NCI-H524 (cell line): Measurements from ENCODE around the gene MUS81.
"Not testable (repeated sequence)": the region's sequence is repeated elsewhere in the genome, so short reads cannot be mapped to it uniquely, and the experiment has no call there.

Source experiments
- DNase-seq, 2 experiments: peaks; one replicate each; lab custom pipeline; 2025; lab: John Stamatoyannopoulos, UW

MUS81 gene

GRCh38 chr11:65848693-65849092 lies 11.5 kb upstream of the MUS81 start:
- DNase-seq = not testable (repeated sequence)

DNA sequence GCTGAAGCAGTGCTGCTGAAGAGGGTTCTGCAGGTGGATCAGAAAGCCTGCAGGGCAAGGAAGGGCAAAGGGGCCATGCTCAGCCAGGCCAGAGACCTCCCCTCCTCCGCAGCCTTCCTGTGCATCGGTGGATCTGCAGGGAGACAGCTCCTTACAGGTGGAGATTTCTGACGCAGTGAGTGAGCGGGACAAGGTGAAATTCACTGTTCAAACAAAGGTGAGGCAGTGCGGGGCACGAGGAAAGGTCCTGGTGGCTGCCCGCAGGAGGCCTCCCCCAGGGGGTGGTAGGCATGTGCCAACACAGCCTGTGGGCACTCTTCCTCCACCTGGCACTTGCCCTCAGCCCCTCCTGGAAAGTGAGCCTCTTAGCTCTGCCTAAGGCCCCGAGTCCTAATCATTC lies 10.9 kb upstream of the MUS81 start:
- DNase-seq = no peak

DNA sequence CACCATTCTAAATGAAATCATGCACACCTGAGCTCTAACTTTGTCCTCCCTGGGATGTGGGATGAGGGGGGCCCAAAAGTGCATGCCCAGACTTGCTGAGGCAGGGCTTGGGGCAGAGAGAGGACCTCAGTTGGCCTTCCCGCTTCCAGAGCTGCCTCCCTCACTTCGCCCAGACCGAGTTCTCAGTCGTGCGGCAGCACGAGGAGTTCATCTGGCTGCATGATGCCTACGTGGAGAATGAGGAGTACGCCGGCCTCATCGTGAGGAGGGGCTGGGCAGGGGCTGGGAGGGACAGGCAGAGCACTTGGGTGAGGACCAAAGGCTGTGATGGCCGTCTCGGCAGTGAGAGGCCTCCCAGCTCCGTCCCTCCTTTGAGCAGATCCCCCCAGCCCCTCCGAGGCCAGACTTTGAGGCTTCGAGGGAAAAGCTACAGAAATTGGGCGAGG lies 10.4 kb upstream of the MUS81 start:
- no peak for DNase-seq

GRCh38 chr11:65850217-65851082 lies 9.8 kb upstream of the MUS81 start:
- no peak for DNase-seq

DNA sequence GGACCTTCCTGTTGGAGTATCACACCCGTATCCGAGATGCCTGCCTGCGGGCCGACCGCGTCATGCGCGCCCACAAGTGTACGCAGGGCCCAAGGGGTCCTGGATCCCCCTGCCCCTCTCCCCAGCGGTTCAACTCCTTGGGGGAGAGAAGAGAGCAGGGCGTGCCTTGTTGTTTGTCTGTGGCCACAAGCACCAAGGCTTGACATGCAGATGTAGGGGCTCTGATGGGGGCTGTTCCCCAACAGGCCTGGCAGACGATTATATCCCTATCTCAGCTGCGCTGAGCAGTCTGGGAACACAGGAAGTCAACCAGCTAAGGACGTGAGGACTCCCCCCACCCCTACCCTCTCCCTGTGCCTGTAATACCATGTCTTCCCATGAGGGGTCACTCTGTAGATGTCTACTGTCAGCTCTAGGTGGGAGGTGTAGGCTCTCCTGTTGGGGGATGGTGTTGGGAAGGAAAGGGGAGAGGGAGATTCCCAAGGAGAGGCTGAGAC lies 9.1 kb upstream of the MUS81 start:
- DNase-seq = no peak

DNA sequence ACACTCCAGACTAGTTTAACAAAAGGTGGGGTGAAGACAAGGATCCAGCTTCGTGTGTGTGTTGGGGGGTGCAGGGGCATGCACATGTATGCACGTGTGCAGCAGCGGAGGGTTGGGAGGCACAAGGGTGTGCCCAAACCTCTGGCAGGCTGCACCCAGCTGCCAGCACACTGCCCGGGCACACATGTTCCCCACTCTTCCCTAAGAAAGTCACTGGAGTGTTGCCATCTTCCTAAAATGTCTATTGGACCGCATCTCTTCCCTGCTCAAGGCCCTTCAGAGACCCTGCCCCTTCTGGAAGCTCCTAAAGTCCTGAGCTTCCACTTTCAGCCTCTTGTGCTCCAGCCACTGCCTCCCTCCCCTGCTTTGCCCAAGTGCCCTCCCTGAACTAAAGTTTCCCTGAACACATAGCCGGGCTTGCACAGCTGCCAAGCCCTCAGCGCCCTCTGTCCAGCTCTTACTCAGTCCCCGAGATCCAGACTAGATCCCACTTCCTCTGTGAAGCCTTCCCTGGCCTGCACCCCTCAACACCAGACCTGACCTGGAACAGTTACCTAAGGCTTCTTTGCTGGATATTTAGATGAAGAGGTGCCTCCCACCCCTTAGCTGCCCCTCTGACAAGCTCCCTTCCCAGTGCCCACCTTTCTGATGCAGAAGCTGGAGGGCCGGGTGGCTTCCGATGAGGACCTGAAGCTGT lies 8.3 kb upstream of the MUS81 start:
- no peak for DNase-seq

DNA sequence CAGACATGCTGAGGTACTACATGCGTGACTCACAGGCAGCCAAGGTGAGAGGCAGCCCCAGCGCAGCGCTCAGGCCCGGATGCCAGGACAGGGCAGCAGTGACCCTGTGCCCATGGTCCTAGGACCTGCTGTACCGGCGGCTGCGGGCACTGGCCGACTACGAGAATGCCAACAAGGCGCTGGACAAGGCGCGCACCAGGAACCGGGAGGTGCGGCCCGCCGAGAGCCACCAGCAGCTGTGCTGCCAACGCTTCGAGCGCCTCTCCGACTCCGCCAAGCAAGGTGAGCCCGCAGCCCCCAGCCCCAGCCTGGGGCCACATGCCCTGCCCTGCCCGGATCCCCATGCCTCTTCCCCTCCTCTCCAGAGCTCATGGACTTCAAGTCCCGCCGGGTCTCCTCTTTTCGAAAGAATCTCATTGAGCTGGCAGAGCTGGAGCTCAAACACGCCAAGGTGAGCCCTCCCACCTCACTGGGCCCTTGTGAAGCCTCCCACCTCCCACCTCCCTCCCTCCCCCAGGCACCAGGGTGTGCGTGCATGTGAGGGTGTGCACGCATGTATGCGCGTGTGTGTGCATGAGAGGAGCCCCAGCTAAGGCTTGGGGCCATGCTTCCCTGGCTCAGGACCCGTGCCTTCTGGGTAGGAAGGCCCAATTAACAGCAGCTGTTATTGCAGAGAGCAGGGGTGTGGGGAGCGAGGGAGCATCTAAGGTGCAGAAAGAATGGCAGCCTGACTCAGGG lies 7.6 kb upstream of the MUS81 start:
- DNase-seq = no peak

DNA sequence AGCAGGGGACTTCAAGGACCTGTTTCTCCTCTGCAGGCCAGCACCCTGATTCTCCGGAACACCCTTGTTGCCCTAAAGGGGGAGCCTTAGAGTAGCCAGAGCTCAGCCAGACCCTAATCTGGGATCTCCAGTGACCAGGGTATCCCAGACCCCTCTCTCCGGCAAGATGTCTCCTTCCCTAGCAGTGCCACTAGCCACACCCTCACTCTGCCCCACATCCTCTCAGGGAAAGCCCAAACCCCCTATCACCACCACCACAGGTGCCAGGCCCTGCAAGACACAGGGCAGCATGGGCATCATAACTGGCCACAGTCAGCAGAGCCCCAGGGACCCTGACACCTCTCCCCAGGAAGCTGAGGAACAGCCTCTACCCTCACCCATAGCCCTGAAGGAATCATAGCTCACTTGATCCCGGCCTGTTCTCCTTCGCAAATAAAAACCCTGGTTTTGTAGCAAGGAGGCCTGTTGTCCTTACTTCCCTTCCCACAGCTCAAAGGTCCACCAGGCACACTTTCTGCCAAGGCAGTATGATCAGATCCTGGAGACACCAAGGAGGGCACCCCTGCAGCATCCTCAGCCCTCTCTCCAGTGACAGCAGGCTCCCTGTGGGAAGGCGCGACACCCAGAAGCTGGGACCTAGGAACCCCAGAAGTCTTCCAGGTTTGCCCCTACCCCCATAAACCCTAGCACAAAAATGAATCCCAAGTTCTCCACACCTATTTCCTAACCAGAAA lies 6.8 kb upstream of the MUS81 start:
- no peak for DNase-seq

- no peak for DNase-seq
Measured at GRCh38 chr11:65854161-65854592, 6.1 kb upstream of the MUS81 start.

GRCh38 chr11:65854852-65855837 lies 5.1 kb upstream of the MUS81 start:
- no peak for DNase-seq

DNA sequence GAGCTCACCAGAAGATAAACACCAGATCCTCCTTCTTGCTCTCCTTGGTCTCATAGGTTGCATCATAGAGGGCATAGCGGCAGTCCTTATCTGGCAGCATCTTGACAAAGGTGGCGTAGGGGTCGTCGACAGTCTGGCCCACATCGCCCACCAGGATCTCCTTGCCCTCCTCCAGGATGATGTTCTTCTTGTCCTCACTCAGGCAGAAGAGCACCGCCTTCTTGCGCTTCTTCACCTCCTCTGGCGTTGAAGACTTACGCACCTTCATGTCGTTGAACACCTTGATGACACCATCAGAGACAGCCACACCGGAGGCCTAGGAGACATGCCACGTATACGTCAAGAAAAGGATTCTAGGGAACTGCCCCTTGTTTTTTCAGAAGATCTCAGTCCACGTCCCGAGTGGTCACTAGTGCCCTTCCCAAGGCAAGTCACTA lies 4.3 kb upstream of the MUS81 start:
- no peak for DNase-seq

- peak; percentile 52 for DNase-seq
Measured at GRCh38 chr11:65856689-65857499, 3.3 kb upstream of the MUS81 start.

DNA sequence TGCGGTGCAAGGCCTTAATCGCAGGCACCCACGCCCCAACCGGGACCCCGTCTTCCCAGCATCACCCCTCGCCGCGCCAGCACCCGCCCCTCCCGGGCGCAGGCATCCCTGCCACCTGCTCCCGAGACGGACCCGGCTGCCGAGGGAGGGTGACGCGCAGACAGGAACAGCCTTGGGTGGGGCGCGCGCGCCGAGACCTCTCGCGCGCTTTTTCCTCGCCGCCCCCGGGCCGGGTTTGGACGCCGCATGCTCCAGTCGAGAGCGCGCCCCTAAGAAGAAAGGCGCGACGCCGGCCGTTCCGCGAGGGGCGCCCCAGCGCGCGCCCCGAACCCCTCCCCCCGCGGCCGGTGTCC lies 2.8 kb upstream of the MUS81 start:
- DNase-seq = no peak

GRCh38 chr11:65857853-65858680 lies 2.2 kb upstream of the MUS81 start, which contains the start of gene CFL1:
Gene CFL1, minus strand, starts transcription at chr11:65858180. Its CDS starts 81 bp downstream, at chr11:65858099.
- peak; percentile 82 to 96 for DNase-seq

GRCh38 chr11:65858681-65859087 lies 1.5 kb upstream of the MUS81 start:
- no peak for DNase-seq

DNA sequence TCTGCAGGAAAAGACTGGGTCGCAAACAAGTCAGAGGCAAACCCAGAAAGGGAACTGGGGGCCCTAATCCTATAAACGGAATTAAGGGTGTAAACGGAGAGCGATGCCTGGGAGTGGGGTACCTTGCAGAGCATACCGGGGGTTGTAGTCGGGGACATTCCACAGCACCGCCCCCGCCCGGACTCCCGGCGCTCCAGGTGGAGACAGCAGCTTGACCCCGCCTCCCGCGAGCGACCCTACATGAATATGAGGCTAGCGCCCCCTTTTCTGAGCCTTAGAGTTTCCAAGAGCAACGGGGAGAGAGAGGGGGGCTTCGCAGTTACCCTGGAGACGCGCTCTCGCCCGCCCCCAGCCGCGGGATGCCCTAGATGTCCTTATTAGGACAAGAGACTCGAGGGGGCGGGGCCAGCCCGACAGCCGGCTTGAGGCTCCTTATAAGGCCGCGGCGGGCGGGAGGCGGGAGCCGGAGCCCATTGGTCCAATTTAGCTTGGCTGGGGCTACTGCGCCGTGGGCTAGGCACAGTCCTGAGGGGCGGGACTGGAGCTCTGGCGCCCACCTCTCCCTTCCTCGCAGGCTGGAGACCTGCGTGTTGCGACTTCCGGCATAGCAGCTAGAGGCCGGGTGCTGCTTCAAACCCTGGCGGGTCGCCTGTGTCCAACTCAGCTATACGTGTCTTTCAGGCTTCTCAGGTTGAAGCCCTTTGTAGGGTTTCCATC lies 980 bp upstream of the MUS81 start:
- DNase-seq = peak; percentile 98

DNA sequence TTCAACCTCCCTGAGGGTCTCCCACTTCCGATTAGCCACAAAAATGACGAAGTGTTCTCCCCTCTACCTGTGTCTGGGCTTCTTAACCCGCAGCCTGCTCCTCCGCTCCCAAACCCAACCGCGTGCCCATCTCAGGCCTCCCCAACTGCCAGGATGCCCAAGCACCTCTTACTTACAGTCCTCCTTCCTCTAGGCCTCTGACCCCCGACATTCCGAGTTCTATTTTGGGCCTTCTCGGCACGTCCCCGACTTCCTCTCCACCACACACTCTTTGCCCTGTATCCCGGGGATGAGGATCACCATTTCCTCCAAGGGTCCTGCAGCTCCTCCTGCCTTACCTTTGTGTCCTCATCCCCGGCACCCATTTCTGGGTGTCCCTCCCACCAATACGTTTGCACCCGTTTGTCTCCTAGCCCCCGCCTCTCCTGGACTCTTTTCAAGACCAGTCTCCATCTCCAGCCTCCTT lies 388 bp upstream of the MUS81 start:
- DNase-seq = no peak

DNA sequence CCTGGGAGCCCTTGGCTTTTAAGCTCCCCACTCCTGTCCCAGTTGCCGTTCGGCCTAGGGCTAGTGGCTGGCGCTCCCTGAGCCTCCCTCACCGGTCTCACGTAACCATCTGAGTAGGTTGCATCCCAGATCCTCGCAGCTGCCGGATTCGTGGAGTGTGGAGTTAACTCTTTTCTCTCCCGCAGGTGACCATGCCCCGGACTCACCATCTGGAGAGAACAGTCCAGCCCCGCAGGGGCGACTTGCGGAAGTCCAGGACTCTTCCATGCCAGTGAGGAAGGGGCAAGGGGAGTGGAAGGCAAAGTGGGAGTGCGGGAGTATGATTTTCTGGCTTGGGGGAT lies 902 bp downstream of the MUS81 start:
- DNase-seq = no peak
